ENCODE data around the gene VEGFC. TPM values are rescaled to one million over a fixed set of nuclear protein-coding genes. Genes with fewer than 3 reads are reported as not detected.

The VEGFC gene
- total and polyA plus RNA-seq, 9 donors: 3.2 to 19.5 (median 5.4) TPM

- H3K4me3 ChIP-seq: no peak overlapping the region
- H3K27ac ChIP-seq: no peak overlapping the region
- no peaks in the 10 kb centered on the region for H3K27me3 ChIP-seq
- no peaks in the 10 kb centered on the region for H3K36me3 ChIP-seq
- intact Hi-C loops (cut with DNase I): no loop called here
- no peaks in the 10 kb centered on the region for H3K9me3 ChIP-seq
- no peaks in the 10 kb centered on the region for H3K4me1 ChIP-seq (ENCODE audit: insufficient read depth)
- no peak for DNase-seq
- 63 to 82% (median 71%) methylated on average over 2 of the region's 2 CpGs for WGBS, 3 donors
- no peak for TF ChIP-seq CTCF (IDR thresholded peaks at IDR 0.05)
- no peak for TF ChIP-seq POLR2A (IDR thresholded peaks at IDR 0.05)
- no peak for TF ChIP-seq EP300 (IDR thresholded peaks at IDR 0.05)
Observed at GRCh38 chr4:176784816-176785215, 7.9 kb downstream of the VEGFC start.

- WGBS, 3 donors: 31 to 38% (median 36%) methylated on average over 2 of the region's 2 CpGs
Observed at GRCh38 chr4:176782794-176783193, 9.9 kb downstream of the VEGFC start.

GRCh38 chr4:176782191-176782590, 10.5 kb downstream of the VEGFC start:
- H3K36me3 ChIP-seq: no peaks in the 10 kb centered on the region
- H3K4me3 ChIP-seq: no peak overlapping the region
- TF ChIP-seq POLR2A (IDR thresholded peaks at IDR 0.05): no peak
- no peak for TF ChIP-seq CTCF (IDR thresholded peaks at IDR 0.05)
- no peak for TF ChIP-seq EP300 (IDR thresholded peaks at IDR 0.05)
- intact Hi-C loops (cut with DNase I): no loop called here
- 78 to 85% (median 79%) methylated on average over 5 of the region's 5 CpGs for WGBS, 3 donors
- no peaks in the 10 kb centered on the region for H3K9me3 ChIP-seq
- no peaks in the 10 kb centered on the region for H3K27me3 ChIP-seq
- DNase-seq: no peak
- no peak overlapping the region for H3K27ac ChIP-seq
- H3K4me1 ChIP-seq (ENCODE audit: insufficient read depth): no peaks in the 10 kb centered on the region

More at GRCh38 chr4:176782794-176783193, 9.9 kb downstream of the VEGFC start:
- no peak for DNase-seq
- Histone ChIP-seq H3K9me3 (no peaks in the 10 kb centered on the region), H3K4me1 (ENCODE audit: insufficient read depth) (no peaks in the 10 kb centered on the region), H3K4me3 (no peak overlapping the region), H3K27me3 (no peaks in the 10 kb centered on the region), H3K36me3 (no peaks in the 10 kb centered on the region), H3K27ac (no peak overlapping the region)
- intact Hi-C loops (cut with DNase I): no loop called here
- no peak for TF ChIP-seq CTCF (IDR thresholded peaks at IDR 0.05)
- no peak for TF ChIP-seq POLR2A (IDR thresholded peaks at IDR 0.05)
- no peak for TF ChIP-seq EP300 (IDR thresholded peaks at IDR 0.05)

- Histone ChIP-seq H3K4me3 (no peak overlapping the region), H3K9me3 (no peaks in the 10 kb centered on the region), H3K27me3 (no peaks in the 10 kb centered on the region), H3K27ac (no peak overlapping the region), H3K36me3 (no peaks in the 10 kb centered on the region), H3K4me1 (ENCODE audit: insufficient read depth) (no peaks in the 10 kb centered on the region)
- 24 to 50% (median 25%) methylated on average over 4 of the region's 4 CpGs for WGBS, 3 donors
- no peak for DNase-seq
- intact Hi-C loops (cut with DNase I): no loop called here
- no peak for TF ChIP-seq EP300 (IDR thresholded peaks at IDR 0.05)
- TF ChIP-seq CTCF (IDR thresholded peaks at IDR 0.05): no peak
- TF ChIP-seq POLR2A (IDR thresholded peaks at IDR 0.05): no peak
Observed at GRCh38 chr4:176781739-176782100, 11.0 kb downstream of the VEGFC start.

Data from ovary (tissue), 9 donors.